ENCODE data around the gene NFIA.
"Not testable (repeated sequence)": the region's sequence is repeated elsewhere in the genome, so short reads cannot be mapped to it uniquely, and the experiment has no call there.

NFIA gene

DNA sequence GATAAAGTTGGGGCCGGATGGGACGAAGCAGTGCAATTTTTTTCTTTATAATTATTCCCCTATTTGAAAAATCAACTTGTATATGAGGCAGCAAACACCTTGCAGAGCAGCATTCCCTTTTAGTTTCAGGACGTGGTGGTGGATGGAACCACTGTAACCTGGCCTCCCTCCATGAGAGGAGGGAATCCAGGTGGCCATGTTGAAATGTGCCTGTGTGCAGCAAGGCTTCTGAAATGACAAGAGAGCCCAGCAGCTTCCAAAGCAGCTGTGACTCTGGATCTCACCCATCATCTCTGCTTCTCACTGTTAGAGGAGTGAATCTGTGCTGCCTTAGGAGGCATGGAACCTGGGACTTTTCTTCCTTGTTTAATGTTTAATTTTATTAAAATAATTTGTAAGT lies 42.3 kb downstream of the NFIA start:
- no peak for DNase-seq (ENCODE audit: low read depth in 4 of 4, low spot score in 1 of 4)

DNA sequence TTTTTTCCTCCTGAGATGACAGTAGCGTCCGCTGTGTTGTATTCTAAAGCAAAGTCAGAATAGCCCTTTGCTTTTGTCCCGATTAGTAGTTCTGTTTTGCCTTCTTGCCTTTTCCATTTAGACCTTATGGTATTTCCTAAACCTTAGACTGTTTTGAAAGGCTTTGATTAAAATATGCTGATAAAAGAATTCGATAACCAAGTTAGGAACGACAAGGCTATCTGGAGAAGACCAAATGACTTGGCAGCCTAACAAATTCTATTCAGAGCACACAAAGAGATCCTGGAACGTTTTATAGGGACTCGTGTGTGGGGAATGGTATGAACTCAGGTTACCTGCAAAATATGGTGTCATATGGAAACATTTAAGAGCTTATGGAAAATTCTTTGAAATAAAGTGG lies 42.9 kb downstream of the NFIA start:
- DNase-seq (ENCODE audit: low read depth in 4 of 4, low spot score in 1 of 4): no peak

DNA sequence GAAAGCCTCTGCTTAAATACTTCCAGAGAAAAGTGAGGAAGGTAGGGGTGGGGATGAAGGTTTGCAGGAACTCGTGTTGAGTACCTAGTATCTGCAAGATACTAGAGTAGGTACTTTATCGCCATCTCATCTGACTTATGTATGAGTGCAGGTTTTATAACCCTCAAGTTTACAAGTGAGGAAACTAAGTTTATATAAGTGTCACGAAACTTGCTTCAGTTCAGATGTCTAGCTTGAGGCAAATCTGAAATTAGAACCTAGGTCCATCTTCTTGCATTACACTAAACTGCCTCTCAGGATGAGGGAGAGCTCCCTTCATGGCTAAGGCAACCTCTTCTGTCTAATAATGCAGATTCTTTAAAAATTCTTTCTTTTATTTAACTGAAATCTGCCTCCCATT lies 43.5 kb downstream of the NFIA start:
- no peak for DNase-seq (ENCODE audit: low read depth in 4 of 4, low spot score in 1 of 4)

DNA sequence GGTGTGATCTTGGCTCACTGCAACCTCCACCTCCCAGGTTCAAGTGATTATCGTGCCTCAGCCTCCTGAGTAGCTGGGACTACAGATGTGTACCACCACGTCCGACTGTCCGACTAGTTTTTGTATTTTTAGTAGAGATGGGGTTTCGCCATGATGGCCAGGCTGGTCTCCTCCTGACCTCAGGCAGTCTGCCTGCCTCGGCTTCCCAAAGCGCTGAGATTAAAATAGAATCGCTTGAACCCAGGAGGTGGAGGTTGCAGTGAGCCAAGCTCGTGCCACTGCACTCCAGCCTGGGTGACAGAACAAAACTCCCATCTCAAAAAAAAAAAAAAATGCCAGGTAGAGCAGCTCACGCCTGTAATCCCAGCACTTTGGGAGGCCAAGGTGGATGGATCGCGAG lies 44.5 kb downstream of the NFIA start:
- DNase-seq (ENCODE audit: low read depth in 4 of 4, low spot score in 1 of 4): not testable (repeated sequence)

DNA sequence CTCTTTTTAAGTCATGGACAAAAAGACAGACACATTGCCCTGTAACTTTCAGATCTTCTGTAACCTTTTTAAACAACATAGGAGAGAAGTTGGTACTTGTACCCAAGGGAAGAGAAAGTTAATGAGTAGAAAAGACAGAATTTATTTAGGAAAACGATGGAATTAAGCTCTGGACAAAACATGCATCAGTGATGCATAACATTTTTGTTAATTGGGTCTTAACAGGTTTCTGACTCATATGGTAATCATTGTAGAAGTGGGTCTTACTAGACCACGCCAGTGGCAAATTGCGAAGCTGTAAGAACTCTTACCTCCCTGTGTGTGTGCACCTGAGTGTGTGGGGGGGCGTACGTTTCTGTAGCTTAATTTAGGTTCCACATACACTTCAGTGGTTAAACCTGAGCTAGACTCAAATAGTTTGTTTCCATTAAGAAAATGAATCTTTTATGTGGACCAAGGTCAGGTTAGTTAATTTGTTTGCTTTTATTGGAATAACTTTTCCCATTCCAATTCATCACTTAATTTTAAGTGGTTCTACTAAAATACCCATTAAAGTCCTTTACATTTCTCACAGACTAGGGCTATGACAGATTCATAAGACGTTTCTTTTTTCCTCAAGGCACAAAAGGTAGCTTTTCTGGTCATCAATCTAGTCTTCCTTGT lies 48.1 kb downstream of the NFIA start:
- no peak for DNase-seq (ENCODE audit: low read depth in 4 of 4, low spot score in 1 of 4)

DNA sequence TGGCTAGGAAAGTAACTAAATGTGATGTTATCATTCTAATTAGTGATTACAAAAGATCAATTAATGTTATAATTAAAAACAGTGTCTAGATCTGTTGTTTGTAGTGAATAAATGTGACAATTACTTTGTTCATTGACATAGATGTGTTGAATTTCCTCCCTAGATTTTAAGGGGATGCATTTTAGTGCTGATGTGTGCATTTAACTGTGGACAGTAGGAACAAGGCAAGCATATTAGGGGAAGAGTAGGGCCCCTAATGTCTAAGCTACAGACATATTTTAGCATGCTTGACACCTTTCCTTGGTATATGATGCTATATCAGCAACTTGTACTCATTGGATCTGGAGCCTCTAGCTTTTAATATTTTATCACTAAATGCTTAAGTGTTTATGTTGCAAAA lies 48.9 kb downstream of the NFIA start:
- DNase-seq (ENCODE audit: low read depth in 4 of 4, low spot score in 1 of 4): no peak

DNA sequence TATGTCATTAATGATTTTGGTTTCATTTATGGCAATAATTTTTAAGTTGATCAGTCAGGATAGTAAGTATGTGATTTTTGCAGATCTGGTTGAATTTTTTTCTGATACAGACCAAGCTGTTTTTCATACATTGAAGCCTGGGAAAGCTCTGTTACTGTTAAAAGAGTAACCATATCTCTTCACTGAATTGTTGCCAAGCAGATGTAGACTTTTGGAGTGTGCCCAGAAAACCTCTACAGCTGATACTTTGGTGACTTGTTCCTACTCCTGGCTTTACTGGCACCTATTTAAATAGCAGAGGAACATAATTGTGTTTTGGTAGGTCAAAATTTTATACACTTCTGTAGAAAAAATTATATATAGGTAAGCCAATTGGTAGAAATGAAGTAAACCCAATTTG lies 49.4 kb downstream of the NFIA start:
- DNase-seq (ENCODE audit: low read depth in 4 of 4, low spot score in 1 of 4): no peak

DNA sequence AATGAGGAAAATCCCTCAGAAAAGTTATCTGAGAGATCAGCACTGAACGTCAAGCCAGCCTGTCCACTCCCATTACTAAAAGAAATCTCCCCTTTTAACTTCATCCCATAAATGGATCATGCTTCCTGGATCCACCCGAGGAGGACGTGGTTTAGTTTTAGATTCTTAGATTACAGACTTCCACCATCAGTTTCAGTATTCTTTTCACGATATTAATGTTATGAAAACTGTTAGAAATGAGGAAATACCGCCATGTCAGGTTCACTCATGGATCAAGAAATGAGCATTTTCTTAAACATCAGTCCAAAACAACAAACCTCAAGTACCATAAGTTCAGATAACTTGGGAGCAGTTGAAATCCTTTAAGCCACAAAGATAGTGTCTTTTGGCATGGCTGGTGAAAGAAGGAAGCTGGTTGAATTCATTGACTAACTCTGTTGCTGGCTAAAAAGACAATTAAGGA lies 49.8 kb downstream of the NFIA start:
- no peak for DNase-seq (ENCODE audit: low read depth in 4 of 4, low spot score in 1 of 4)

DNA sequence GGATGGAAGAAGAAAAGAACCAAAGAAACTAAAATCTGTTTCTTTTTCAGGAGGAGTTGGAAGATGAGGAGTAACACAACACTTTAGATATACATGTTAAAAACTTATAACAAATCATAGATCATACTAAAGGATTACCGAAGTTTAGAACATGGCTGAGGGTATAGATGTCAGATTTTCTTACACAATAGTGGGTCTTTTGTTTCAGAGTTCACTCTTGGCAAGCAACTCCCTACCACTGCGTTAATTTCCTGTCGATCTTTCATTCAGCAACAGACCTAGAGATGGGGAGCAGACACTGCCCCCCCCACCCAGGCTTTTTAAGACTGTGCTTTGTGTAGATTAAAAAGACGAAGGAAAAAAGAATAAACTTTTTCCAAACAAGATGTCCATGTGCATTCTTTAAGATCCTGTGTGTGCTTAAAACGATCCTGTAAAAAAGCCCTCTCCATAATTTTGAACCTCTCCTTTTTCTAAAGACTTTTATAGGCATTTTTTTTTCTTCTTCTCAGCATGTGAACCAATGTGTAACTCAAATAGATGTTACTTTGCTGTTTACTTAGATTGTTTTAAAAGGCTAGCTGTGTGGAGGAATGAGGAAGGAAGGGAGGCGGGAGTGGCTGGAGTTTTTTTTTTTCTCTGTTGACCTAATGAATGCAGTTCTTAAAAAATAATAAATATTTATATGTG lies 50.4 kb downstream of the NFIA start:
- no peak for DNase-seq (ENCODE audit: low read depth in 4 of 4, low spot score in 1 of 4)

DNA sequence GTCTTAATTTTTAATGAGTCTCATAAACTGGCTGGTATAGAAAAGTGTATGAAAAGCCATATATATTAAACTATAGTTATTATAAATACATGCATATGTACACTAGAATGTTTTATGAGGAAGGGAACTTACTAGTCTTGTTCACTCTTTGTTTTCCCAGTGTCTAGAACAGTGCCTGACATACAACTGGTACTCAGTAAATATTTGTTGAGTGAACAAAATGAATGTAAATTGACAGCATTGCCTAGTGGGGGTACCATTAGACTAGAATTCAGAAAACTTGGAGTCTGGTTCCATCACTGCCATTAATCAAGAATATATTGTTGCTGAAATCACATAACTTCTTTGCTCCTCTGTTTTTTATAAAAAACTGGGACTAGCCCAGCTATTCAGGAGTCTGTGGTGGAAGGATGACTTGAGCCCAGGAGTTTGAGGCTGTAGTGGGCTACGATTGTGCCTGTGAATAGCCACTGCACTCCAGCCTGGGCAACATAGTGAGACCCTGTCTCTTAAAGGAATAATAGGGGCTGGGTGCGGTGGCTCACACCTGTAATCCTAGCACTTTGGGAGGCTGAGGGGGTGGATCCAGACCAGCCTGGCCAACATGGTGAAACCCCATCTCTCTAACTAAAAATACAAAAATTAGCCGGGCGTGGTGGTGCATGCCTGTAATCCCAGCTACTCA lies 51.1 kb downstream of the NFIA start:
- no peak for DNase-seq (ENCODE audit: low read depth in 4 of 4, low spot score in 1 of 4)

DNA sequence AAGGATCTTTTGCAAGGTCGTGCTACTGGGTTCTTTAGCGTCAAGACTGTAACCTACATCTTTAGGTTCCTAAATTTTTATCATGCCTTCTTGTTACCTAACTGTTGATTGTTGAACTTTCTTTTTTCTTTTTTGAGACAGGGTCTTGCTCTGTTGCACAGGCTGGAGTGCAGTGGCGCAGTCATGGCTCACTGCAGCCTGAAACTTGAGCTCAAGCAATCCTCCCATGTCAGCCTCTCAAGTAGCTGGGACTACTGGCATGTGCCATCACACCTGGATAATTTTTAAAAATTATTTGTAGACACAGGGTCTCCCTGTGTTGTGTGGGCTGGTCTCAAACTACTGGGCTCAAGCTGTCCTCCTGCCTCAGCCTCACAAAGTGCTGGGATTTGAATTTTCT lies 52.9 kb downstream of the NFIA start:
- DNase-seq (ENCODE audit: low read depth in 4 of 4, low spot score in 1 of 4): no peak

DNA sequence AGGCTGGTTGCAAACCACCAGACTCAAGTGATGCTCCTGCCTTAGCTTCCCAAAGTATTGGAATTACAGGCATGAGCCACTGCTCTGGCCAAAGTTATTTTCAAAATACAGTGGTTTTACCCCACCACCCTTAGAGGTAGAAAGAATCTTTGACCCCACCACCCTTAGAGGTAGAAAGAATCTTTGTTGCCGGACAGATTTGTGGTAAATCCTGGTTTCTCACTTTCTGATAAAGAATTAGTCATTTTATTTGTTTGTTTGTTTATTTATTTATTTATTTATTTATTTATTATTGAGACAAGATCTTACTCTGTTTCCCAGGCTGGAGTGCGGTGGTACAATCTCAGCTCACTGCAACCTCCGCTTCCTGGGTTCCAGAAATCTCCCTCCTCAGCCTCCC lies 55.9 kb downstream of the NFIA start:
- no peak for DNase-seq (ENCODE audit: low read depth in 4 of 4, low spot score in 1 of 4)

DNA sequence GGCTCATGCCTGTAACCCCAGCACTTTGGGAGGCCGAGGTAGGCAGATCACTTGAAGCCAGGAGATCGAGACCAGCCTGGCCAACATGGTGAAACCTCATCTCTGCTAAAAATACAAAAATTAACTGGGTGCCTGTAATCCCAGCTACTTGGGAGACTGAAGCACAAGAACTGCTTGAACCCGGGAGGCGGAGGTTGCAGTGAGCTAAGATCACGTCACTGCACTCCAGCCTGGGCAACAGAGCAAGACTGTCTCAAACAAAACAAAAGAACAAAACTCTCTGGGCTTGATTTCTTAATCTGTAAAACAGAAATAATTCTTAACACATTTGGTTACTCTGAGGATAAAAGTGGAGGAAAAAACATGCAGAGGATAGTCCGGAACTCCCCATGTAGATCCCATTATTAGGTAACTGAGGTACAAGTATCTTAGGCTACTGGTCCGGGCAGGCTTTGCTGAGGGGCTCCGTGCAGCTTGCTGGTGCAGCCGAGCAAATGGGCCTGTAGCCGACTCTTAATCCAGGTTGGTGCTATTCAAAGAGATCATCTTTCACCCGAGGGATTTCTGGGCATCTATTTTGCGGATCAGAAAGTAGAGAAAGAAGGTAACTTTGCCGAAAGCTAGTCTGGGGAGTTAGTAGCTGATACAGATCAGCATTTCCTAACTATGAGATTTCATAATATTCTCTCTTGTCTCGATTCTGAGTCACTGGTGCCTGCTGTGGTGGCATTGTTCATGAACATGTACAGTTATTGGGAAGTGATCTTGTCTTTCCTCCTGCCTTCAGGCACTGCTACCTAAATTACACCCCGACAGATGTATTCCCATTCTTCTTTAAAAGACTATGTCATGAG lies 56.8 kb downstream of the NFIA start:
- DNase-seq (ENCODE audit: low read depth in 4 of 4, low spot score in 1 of 4): no peak

DNA sequence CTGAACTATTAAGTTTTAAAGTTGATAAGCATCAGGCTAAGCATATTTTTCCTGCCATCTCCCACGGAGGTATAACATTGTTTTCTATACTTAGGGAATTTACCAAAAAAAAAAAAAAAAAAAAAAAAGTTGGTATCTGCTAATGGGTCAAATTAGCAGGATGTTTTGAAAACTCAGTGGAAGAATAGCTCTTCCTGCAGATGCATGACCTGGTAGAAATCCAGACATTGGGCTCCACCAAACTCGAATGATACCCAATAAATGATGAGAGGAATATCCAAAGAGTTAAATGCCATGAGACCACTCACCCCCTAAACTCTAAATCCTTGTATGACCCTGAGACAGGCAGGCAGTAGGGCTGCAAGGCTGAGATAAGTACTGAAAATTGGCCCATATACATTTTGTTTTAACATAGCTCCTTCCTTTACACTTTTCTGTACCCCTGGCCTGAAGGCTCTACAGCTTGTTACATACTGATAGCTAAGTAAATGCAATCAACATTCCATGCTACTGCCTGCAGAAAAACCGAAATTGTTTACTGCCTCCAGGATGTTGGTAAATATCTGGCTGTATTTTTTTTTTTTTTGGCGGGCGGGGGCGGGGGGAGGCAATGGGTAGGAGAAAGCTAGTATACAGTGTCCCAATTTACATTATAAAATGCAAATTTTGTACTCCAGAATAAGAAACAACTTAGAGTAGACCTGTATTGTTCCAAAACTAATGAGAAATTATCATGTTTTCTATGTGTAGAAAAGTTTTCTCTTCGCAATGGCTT lies 57.6 kb downstream of the NFIA start:
- DNase-seq (ENCODE audit: low read depth in 4 of 4, low spot score in 1 of 4): no peak

DNA sequence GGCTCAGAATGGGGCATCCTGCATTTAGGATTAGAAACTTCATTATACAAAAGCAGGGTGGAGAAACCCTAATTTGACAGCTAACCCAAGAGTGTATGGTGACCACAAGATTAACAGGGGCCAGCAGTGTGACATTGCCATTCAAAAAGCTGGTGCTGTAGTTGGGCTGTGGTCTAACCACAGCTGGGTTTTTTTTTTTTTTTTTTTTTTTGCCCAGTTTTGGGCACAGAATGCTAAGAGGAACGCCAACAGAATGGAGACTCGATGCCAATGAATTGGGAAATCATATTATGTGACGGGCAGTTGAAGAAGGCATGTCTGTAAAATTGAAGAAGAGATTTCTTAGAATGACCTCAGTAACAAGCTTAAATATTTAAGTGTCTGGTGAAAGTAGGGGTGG lies 58.4 kb downstream of the NFIA start:
- DNase-seq (ENCODE audit: low read depth in 4 of 4, low spot score in 1 of 4): no peak

DNA sequence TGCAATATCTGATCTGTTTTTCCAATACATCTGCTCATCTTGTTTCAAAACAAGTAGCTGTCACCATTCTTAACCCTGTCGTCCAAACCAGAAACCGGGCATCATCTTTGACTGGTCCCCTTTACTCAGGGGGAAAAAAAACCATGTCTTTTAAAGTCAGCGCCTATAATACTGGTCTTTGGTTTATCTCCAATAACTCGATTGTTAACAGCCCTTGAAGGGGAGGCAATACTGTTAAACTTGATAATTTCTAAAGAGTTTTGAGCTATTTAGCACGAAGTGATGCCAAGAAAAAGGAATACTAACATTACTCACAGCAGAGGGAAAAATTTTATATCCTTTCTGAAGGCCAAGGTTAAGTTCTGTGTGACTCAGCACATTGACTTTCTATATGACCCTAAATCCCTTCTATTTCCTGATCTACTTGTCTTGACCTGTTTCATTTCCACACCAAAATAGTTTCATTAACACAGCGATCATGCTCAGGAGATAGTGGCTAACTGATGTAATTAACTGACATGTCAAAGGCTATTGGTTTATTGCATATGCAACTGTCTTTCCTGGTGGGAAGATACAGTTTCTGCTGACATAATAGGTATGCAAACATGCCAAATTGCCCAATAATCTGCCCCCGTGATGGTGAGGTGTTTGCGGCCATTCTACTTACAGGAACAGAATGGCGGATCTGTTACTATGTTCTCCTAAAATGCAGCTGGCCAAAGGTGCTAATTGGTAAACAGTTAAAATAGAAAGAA lies 59.1 kb downstream of the NFIA start:
- DNase-seq (ENCODE audit: low read depth in 4 of 4, low spot score in 1 of 4): no peak

DNA sequence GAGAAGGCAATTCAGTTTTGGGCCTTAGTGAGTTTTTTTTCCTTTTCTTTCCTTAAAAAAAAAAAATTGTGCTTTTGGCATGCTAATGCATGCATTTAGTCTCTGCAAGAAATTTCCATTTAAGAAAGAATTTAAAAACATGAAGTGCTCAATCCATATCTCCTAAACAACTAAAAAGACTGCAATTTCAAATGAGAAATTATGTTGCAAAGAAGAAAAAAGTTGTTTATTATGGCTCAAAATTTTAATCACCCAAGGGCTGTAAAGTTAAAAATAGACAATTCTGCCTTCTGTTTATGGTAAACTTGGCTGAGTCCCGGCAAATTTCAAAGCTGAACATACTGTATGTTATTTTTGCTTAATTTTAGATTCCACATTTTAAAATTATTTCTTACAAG lies 59.7 kb downstream of the NFIA start:
- no peak for DNase-seq (ENCODE audit: low read depth in 4 of 4, low spot score in 1 of 4)

DNA sequence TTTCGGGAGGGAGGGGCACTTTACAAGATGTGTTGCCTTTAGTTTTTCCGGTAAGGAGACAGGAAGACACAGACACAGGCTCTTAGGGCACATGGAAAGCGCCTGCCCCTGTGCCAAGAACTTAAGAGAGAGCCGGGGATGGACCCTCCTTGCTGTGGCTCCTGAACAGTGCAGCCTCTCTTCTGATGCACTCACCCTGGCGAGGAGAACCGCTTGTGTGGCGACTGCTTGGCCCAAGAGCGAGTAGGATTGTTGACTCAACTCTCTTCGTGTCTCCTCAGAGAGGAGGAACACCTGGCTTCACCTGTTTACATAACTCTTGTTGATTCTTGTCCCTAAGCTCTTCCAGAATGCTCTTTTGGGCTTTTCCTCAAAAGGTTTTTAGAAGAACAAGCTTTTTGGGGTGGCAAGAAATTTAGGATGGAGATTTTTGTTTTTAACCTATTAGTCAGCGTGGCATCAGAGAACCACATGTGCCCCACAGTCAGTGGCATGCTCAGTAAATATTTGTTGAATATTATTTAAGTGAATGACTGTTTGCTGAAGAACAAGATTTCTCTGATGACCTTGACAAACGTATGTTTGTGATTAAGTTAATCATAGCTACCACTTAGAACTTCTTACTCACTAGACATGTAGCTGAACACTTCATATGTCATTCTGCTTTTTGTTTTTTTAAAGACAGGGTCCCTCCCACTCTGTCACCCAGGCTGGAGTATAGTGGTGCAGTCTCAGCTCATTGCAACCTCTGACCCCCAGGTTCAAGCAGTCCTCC lies 60.6 kb downstream of the NFIA start:
- no peak for DNase-seq (ENCODE audit: low read depth in 4 of 4, low spot score in 1 of 4)

DNA sequence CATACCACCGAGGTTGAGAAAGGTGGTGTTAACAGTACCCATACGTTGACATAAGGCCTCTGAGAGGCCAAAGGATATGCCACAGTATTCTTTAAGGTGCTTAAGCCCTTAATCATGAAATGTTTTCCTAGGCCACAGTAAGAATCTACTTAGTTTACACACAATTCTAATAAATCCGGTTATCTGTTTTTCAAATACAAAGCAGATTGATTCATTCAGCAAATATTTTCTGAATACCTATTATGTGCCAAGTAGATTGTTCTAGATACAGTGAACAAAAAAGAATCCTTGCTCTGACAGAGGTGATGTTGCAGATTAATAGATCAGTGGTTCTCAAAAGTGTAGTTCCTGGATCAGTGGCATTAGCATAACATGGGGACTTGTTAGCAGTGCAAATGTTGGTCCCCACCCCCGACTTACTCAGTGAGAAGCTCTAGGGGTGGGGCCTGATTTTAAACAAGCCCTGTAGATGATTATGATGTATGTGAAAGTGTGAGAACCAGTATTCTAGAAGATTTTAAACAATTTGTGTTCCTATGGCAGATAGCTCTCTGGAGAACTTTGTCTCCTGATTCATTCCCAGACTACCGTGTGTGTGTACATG lies 61.6 kb downstream of the NFIA start:
- DNase-seq (ENCODE audit: low read depth in 4 of 4, low spot score in 1 of 4): no peak
